Caco-2 (cell line): ENCODE results near the gene PLOD1. TPM values are rescaled to one million over a fixed set of nuclear protein-coding genes. Genes with fewer than 3 reads are reported as not detected.

Experiments used
- BruUV-seq: library from RNA; stranded (reverse); fragments of 400-500 nt; replicated peaks from 2 replicates; lab custom pipeline; 2021; lab: Mats Ljungman, UMichigan
- CTCF ChIA-PET: fragments of 300-600 bp; sonication (Branson Sonifier 250); formaldehyde crosslinking; loops from one replicate; lab custom pipeline; 2022; ENCODE audit warnings: antibody characterized with exemption; lab: Charles Lee
- POLR2A ChIA-PET: fragments of 300-600 bp; sonication (Branson Sonifier 250); formaldehyde crosslinking; loops from one replicate; lab custom pipeline; 2022; ENCODE audit warnings: antibody characterized with exemption; lab: Charles Lee
- DNase-seq, 2 experiments: peaks; one replicate each; pipeline versions ENCODE4 v3.0.0 to v3.0.0-alpha.2; 2020 to 2022
- H3K27me3 ChIP-seq: replicated peaks from 2 replicates; pipeline ENCODE4 v1.6.0; 2011; ENCODE audit warnings: low read length; ENCODE audit not compliant: control insufficient read depth, insufficient read depth
- H3K36me3 ChIP-seq: 2 replicates; pipeline ENCODE4 v1.5.1; 2011; ENCODE audit warnings: low read length; ENCODE audit not compliant: control insufficient read depth, insufficient read depth
- H3K4me1 ChIP-seq: fragments of 250-450 bp; sonication (Bioruptor Pico); 2 replicates; pipeline ENCODE4 v1.5.1; 2020; ENCODE audit warnings: mild to moderate bottlenecking
- H3K4me3 ChIP-seq: 2 replicates; pipeline ENCODE4 v1.5.1; 2011; ENCODE audit warnings: low read depth, mild to moderate bottlenecking, control low read depth, low read length
- H3K9me3 ChIP-seq: fragments of 250-450 bp; sonication (Bioruptor Pico); 2 replicates; pipeline ENCODE4 v1.5.1; 2020; ENCODE audit warnings: mild to moderate bottlenecking, moderate library complexity
- H3K27ac Mint-ChIP-seq: one replicate; pipeline ENCODE4 v1.8.0; 2022; ENCODE audit warnings: mixed read lengths; ENCODE audit not compliant: unreplicated experiment
- H3K27me3 Mint-ChIP-seq: one replicate; pipeline ENCODE4 v1.8.0; 2022; ENCODE audit warnings: mixed read lengths; ENCODE audit not compliant: insufficient read depth, unreplicated experiment
- H3K36me3 Mint-ChIP-seq: one replicate; pipeline ENCODE4 v1.8.0; 2022; ENCODE audit warnings: mild to moderate bottlenecking, mixed read lengths; ENCODE audit not compliant: insufficient read depth, unreplicated experiment
- H3K4me1 Mint-ChIP-seq: one replicate; pipeline ENCODE4 v1.8.0; 2022; ENCODE audit warnings: low read depth, mixed read lengths; ENCODE audit not compliant: unreplicated experiment
- H3K4me3 Mint-ChIP-seq: one replicate; pipeline ENCODE4 v1.8.0; 2022; ENCODE audit warnings: mild to moderate bottlenecking, moderate library complexity, mixed read lengths; ENCODE audit not compliant: unreplicated experiment
- H3K9me3 Mint-ChIP-seq: one replicate; pipeline ENCODE4 v1.8.0; 2022; ENCODE audit warnings: mixed read lengths; ENCODE audit not compliant: unreplicated experiment
- CTCF ChIP-seq, 2 experiments: fragments of 200-600 bp in 1 of 2; IDR thresholded peaks; 1 replicate in 1 of 2; 2 replicates in 1 of 2; pipeline versions ENCODE4 v1.5.1 to v1.8.0; 2011 to 2022; ENCODE audit warnings: antibody characterized with exemption in 1 of 2, control low read depth in 1 of 2, inconsistent platforms in 1 of 2, low read depth in 1 of 2, low read length in 1 of 2, mild to moderate bottlenecking in 1 of 2, moderate library complexity in 1 of 2; ENCODE audit not compliant: insufficient read depth in 1 of 2, severe bottlenecking in 1 of 2, unreplicated experiment in 1 of 2
- intact Hi-C: fragments of 100-400 bp; cut with micrococcal nuclease; formaldehyde crosslinking; loops from one replicate; pipeline ENCODE4 v1.10.0; 2022; ENCODE audit not compliant: unreplicated experiment
- total RNA-seq: library from RNA; stranded (reverse); gene quantifications from 2 replicates; pipeline ENCODE4 v1.2.3, GENCODE V29; 2022

Gene PLOD1
- total RNA-seq, 1 experiment from 2014 or later: 89.3 TPM

GRCh38 chr1:12016182-12016581 lies 81.7 kb downstream of the PLOD1 start:
- no peaks in the 10 kb centered on the region for H3K9me3 ChIP-seq
- DNase-seq: no peak
- ChIA-PET CTCF (no interaction called here), POLR2A (no interaction called here)
- no peak overlapping the region for H3K4me3 ChIP-seq
- H3K27me3 Mint-ChIP-seq: no peaks in the 10 kb centered on the region
- peaks cover 2% of the 10 kb centered on the region; the same call in 1 of the 2 replicates for H3K36me3 ChIP-seq
- no peak overlapping the region for H3K4me3 Mint-ChIP-seq
- H3K4me1 Mint-ChIP-seq: peaks cover 6% of the 10 kb centered on the region
- peaks cover 27% of the 10 kb centered on the region for H3K36me3 Mint-ChIP-seq
- no peak for TF ChIP-seq CTCF (IDR thresholded peaks at IDR 0.05; ENCODE audit: insufficient read depth in 1 of 2, low read depth in 1 of 2, low read length in 1 of 2, severe bottlenecking in 1 of 2, unreplicated experiment in 1 of 2)
- H3K27me3 ChIP-seq: no peaks in the 10 kb centered on the region
- no TSS peak for BruUV-seq
- H3K4me1 ChIP-seq: no peaks in the 10 kb centered on the region
- intact Hi-C loops: no loop called here
- no peaks in the 10 kb centered on the region for H3K9me3 Mint-ChIP-seq
- H3K27ac Mint-ChIP-seq: no peak overlapping the region

- no peaks in the 10 kb centered on the region for H3K27me3 ChIP-seq
- BruUV-seq: no TSS peak
- TF ChIP-seq CTCF (IDR thresholded peaks at IDR 0.05; ENCODE audit: insufficient read depth in 1 of 2, low read depth in 1 of 2, low read length in 1 of 2, severe bottlenecking in 1 of 2, unreplicated experiment in 1 of 2): no peak
- no peaks in the 10 kb centered on the region for H3K4me1 ChIP-seq
- Mint-ChIP-seq H3K4me1 (no peaks in the 10 kb centered on the region), H3K4me3 (peak overlapping the region; percentile 74), H3K27ac (peak overlapping the region; percentile 50), H3K27me3 (no peaks in the 10 kb centered on the region), H3K36me3 (peaks cover 23% of the 10 kb centered on the region), H3K9me3 (no peaks in the 10 kb centered on the region)
- peak overlapping the region; percentile 81 for H3K4me3 ChIP-seq
- intact Hi-C loops: no loop called here
- no peaks in the 10 kb centered on the region for H3K9me3 ChIP-seq
- POLR2A ChIA-PET: interaction anchor here (0.7 to 2.7 kb wide), 5 partner anchors 11 to 111 kb away, joined by 3 to 30 read pairs (median 4); partner anchors contain the start of gene MFN2
- CTCF ChIA-PET: interaction anchor here (0.6 to 1.1 kb wide), 3 partner anchors 12 to 161 kb away, joined by 3 to 6 read pairs (median 3); partner anchors contain the start of gene NPPB
- peaks cover 4% of the 10 kb centered on the region for H3K36me3 ChIP-seq
- DNase-seq: no peak
Observed at GRCh38 chr1:12019858-12020509, 85.5 kb downstream of the PLOD1 start.

- ChIA-PET CTCF (no interaction called here), POLR2A (no interaction called here)
- intact Hi-C loops: no loop called here
- Mint-ChIP-seq H3K4me3 (no peak overlapping the region), H3K27ac (no peak overlapping the region), H3K9me3 (no peaks in the 10 kb centered on the region), H3K4me1 (no peaks in the 10 kb centered on the region), H3K36me3 (peaks cover 32% of the 10 kb centered on the region), H3K27me3 (no peaks in the 10 kb centered on the region)
- H3K4me3 ChIP-seq: no peak overlapping the region
- DNase-seq: no peak
- H3K9me3 ChIP-seq: no peaks in the 10 kb centered on the region
- H3K27me3 ChIP-seq: no peaks in the 10 kb centered on the region
- TF ChIP-seq CTCF (IDR thresholded peaks at IDR 0.05; ENCODE audit: insufficient read depth in 1 of 2, low read depth in 1 of 2, low read length in 1 of 2, severe bottlenecking in 1 of 2, unreplicated experiment in 1 of 2): no peak
- H3K36me3 ChIP-seq: peaks cover 4% of the 10 kb centered on the region
- BruUV-seq: TSS peak; percentile 8
- H3K4me1 ChIP-seq: no peaks in the 10 kb centered on the region
Observed at GRCh38 chr1:12021616-12022015, 87.1 kb downstream of the PLOD1 start.
